ENCODE results near the gene ITM2A.

The ITM2A gene

DNA sequence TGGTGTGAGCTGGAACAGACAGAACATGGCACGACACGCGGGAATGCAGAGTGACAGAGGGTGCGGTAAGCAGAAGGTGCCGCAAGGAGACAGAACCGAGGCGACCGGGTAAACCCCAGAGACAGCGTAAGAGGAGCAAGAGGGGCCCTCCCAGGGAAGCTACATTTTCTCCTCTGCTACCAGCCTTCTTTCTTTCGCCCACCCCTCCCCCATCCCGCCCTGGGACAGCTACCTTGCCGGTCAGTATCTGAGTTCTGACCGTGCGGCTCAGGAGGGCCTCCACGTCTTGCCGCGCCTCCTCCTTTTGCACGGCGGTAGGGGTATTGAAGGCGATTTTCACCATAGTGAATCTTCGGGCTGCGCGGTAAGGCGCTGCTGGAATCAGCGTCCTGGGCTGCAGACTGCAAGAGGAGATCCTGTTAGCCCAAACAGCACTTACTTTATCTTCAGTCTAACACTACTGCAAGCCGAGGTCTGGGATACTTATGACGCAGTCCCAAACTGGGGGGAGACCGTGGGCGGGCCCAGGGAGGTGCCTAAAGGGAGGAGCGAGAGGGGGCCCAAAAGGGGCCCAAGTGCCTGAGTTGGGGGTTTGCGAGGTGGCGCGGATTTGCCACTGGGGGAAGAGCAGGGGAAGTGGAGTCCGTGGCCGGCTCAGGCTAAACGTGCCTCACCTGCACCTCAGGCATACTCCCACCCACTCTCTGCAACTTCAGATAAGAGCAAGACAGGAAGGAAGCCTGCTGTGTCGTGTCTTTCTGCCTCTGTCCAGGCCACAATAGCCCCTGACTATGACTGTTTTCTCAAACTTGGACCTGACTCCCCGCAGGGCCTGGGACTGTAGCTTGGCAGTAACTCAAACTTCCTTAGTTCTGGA, at the start of gene ITM2A:
TSS of gene ITM2A (minus strand) at position 462 of the 877 bp plus-strand sequence. CDS start at position 343, 119 bp downstream.
- no peaks in the 10 kb centered on the region for H4K20me1 ChIP-seq
- no peaks in the 10 kb centered on the region for H3K36me3 ChIP-seq
- H3K4me2 ChIP-seq, result no peak within 1 kb of the TSS
- no peak within 1 kb of the TSS for H3K9ac ChIP-seq
- peaks cover 76% of the 10 kb centered on the region for H3K27me3 ChIP-seq
- no peaks in the 10 kb centered on the region for H3K4me1 ChIP-seq
- peaks cover 12% of the 10 kb centered on the region; the same call in 1 of the 2 replicates for H3K9me3 ChIP-seq
- TF ChIP-seq Cebpa-rat (IDR thresholded peaks at IDR 0.05), result no peak
- no peak within 1 kb of the TSS for H3K27ac ChIP-seq
- no peak within 1 kb of the TSS for H3K4me3 ChIP-seq

DNA sequence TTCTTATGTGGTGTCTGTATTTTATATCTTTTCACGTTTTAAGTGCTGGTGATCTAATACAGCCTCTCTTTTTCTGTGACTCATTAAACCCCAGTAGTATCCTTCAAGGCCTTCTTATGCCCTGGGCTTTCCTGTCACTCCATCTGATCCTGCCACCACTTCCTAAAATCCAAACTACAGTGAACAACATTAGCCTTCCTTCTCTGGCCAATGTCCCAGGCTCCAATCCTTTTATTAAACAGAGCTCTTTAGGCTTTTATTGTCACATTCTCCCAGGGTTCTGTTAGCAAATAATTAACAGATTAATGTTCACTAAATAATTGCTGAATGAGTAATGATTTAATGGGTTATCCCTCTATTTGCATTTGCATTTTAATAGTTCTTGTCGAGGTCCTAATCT, 47.9 kb upstream of the ITM2A start:
- no peaks in the 10 kb centered on the region for H3K36me3 ChIP-seq
- H3K4me1 ChIP-seq, result no peaks in the 10 kb centered on the region
- H3K27me3 ChIP-seq, result peaks cover 54% of the 10 kb centered on the region
- no peaks in the 10 kb centered on the region for H3K9me3 ChIP-seq
- no peak overlapping the region for H3K27ac ChIP-seq
- H3K4me3 ChIP-seq, result no peak overlapping the region
- H3K4me2 ChIP-seq, result no peak overlapping the region
- no peaks in the 10 kb centered on the region for H4K20me1 ChIP-seq
- no peak overlapping the region for H3K9ac ChIP-seq
- TF ChIP-seq Cebpa-rat (IDR thresholded peaks at IDR 0.05), result no peak

DNA sequence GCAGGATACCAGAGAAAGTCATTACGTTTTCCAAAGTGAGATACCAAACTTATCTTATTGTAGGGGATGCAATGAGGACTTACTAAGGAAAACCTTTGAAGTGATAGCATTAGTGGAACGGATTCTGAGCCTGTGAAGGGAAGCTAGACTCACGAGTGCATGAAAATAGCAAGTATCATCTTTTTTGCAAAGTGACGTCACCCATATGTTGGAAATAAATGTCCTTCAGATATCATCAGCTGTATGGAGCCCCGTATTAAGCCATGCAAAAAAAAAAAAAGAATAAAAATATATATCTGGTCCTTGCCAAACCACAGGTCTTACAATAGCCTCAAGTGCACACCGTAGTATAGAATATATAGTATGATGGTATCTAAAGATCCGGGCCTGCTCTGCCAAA, 46.8 kb upstream of the ITM2A start:
- no peak overlapping the region for H3K9ac ChIP-seq
- no peak overlapping the region for H3K27ac ChIP-seq
- no peak overlapping the region for H3K4me2 ChIP-seq
- no peak for TF ChIP-seq Cebpa-rat (IDR thresholded peaks at IDR 0.05)
- no peaks in the 10 kb centered on the region for H3K36me3 ChIP-seq
- H3K9me3 ChIP-seq, result no peaks in the 10 kb centered on the region
- no peaks in the 10 kb centered on the region for H4K20me1 ChIP-seq
- peaks cover 57% of the 10 kb centered on the region for H3K27me3 ChIP-seq
- H3K4me3 ChIP-seq, result no peak overlapping the region
- no peaks in the 10 kb centered on the region for H3K4me1 ChIP-seq

DNA sequence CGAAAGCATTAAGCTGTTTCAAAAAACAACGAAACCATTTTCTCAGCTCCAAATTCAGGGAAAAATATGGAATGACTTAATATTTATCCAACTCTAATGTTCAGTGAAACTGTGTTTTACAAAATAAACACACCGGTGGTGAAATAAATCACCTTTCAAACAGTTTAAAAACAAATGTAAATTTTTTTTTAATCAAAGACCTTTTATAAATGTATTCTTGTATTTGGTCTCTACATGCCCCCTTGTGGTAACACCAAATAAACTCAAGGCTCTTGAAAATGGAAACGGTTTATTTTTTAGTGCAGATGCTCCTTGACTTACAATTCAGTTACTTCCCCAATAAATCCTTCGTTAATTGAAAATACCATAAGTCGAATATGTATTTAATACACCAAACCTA, 45.8 kb upstream of the ITM2A start:
- H4K20me1 ChIP-seq, result no peaks in the 10 kb centered on the region; the same call in 1 of the 2 replicates
- TF ChIP-seq Cebpa-rat (IDR thresholded peaks at IDR 0.05), result no peak
- no peaks in the 10 kb centered on the region for H3K36me3 ChIP-seq
- no peaks in the 10 kb centered on the region for H3K9me3 ChIP-seq
- H3K4me2 ChIP-seq, result no peak overlapping the region
- no peaks in the 10 kb centered on the region for H3K4me1 ChIP-seq
- H3K27me3 ChIP-seq, result peaks cover 67% of the 10 kb centered on the region
- H3K9ac ChIP-seq, result no peak overlapping the region
- no peak overlapping the region for H3K4me3 ChIP-seq
- H3K27ac ChIP-seq, result no peak overlapping the region

DNA sequence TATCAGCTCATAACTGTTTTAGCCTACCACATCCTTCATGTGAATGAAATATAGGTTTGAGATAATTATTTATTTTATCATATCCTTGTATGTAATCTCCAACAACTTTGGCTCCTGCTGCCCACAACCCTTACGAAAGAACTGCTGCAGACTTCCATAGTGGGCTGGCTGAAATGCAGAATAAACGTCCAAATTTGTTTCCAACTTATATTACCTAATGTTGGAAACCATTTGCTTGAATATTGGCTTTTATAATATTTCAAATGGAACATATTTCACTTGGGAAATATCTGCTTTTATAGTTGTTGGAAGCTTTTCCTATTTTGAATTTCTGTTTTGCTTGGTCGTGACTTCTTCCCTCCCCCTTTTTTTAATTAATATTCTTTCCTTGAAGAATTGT, 45.0 kb upstream of the ITM2A start:
- TF ChIP-seq Cebpa-rat (IDR thresholded peaks at IDR 0.05), result no peak
- H3K4me1 ChIP-seq, result no peaks in the 10 kb centered on the region
- no peaks in the 10 kb centered on the region for H3K36me3 ChIP-seq
- no peak overlapping the region for H3K4me3 ChIP-seq
- H3K27ac ChIP-seq, result no peak overlapping the region
- no peak overlapping the region for H3K9ac ChIP-seq
- no peaks in the 10 kb centered on the region; the same call in 1 of the 2 replicates for H4K20me1 ChIP-seq
- no peaks in the 10 kb centered on the region for H3K9me3 ChIP-seq
- peaks cover 75% of the 10 kb centered on the region for H3K27me3 ChIP-seq
- no peak overlapping the region for H3K4me2 ChIP-seq

DNA sequence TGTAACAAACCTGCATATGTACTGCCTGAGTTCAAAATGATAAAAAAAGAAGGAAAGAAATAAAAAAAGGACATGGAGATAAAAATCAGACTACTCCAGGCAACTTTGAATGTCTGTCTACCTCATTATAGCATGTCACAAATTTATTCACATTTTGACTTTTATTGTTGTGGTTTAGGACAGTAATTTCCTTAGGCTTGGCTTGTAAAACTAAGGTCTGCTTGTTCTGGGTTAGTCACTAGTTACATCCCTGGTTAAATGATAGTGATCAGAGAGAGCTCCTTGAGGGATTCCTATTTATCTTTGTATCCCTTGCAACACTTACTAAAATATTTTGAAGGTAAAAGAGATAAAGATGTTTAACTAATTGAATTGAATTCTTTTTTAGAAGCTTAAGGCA, 42.5 kb upstream of the ITM2A start:
- H3K4me1 ChIP-seq, result no peaks in the 10 kb centered on the region
- peaks cover 79% of the 10 kb centered on the region for H3K27me3 ChIP-seq
- no peak overlapping the region for H3K4me3 ChIP-seq
- no peaks in the 10 kb centered on the region for H3K36me3 ChIP-seq
- H3K4me2 ChIP-seq, result no peak overlapping the region
- no peak for TF ChIP-seq Cebpa-rat (IDR thresholded peaks at IDR 0.05)
- no peaks in the 10 kb centered on the region for H3K9me3 ChIP-seq
- no peaks in the 10 kb centered on the region; the same call in 1 of the 2 replicates for H4K20me1 ChIP-seq
- no peak overlapping the region for H3K27ac ChIP-seq
- no peak overlapping the region for H3K9ac ChIP-seq

DNA sequence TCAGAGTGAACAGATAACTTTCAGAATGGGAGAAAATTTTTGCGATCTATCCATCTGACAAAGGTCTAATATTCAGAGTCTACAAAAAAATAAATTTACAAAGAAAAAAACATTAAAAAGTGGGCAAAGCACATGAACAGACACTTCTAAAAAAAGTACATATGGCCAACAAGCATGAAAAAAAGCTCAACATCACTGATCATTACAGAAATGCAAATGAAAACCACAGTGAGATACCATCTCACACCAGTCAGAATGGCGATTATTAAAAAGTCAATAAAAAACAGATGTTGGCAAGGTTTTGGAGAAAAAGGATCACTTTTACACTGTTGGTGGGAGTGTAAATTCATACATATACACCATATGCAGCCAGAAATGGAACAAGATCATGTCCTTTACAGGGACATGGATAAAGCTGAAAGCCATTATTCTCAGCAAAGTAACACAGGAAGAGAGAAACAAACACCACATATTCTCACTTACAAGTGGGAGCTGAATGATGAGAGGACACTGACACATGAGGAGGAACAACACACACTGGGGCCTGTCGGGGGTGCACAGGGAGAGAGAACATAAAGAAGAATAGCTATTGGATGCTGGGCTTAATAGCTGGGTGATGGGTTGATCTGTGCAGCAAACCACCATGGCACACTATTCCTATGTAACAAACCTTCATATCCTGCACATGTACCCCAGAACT, 41.6 kb upstream of the ITM2A start:
- Histone ChIP-seq H3K9me3 (no peaks in the 10 kb centered on the region), H3K4me2 (no peak overlapping the region), H3K27me3 (peaks cover 83% of the 10 kb centered on the region), H3K9ac (no peak overlapping the region), H3K4me1 (no peaks in the 10 kb centered on the region), H3K36me3 (no peaks in the 10 kb centered on the region), H3K4me3 (no peak overlapping the region), H3K27ac (no peak overlapping the region), H4K20me1 (no peaks in the 10 kb centered on the region; the same call in 1 of the 2 replicates)
- no peak for TF ChIP-seq Cebpa-rat (IDR thresholded peaks at IDR 0.05)

DNA sequence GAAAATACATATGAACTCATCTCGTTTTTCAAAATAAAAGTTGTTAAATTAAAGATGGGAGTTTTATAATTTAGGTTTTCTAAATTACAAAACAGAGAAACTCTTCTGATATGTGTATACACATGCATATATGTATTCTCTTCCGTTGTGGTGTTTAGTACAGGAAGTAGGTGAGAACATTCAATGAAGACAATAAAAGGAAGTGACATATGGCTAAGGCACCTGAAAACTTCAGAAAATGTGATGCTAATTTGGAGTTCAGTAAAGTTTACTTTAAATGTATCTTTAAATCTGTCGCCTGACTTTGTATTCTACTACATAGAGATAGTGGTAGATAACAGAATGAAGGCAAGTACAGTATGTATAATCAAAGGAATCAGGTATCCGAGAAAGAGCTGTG, 33.5 kb upstream of the ITM2A start:
- H3K9me3 ChIP-seq, result no peaks in the 10 kb centered on the region
- H3K4me1 ChIP-seq, result no peaks in the 10 kb centered on the region
- TF ChIP-seq Cebpa-rat (IDR thresholded peaks at IDR 0.05), result no peak
- H3K4me3 ChIP-seq, result no peak overlapping the region
- H3K36me3 ChIP-seq, result no peaks in the 10 kb centered on the region
- H3K4me2 ChIP-seq, result no peak overlapping the region
- peaks cover 72% of the 10 kb centered on the region for H3K27me3 ChIP-seq
- H3K27ac ChIP-seq, result no peak overlapping the region
- H4K20me1 ChIP-seq, result no peaks in the 10 kb centered on the region; the same call in 1 of the 2 replicates
- no peak overlapping the region for H3K9ac ChIP-seq

DNA sequence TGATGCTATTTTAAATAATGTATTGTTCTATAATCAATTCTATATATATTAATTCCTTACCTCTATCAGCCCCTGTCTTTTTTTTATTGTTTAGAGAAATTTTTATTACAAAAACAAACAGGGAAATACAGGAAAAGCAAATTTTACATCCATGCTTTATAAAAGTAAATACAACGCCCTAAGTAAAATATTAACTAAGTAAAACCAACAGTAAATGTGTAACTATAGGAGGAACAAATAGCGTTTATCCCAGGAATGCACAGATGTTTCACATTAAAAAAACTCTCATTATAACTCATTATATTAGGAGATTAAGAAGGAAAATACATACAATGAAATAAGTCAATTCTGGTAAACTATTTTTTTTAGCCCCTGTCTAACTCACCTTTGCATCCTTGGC, 8.2 kb upstream of the ITM2A start:
- Histone ChIP-seq H3K27me3 (peaks cover 49% of the 10 kb centered on the region), H3K9ac (no peak overlapping the region), H3K4me2 (no peak overlapping the region), H3K36me3 (no peaks in the 10 kb centered on the region), H3K9me3 (peaks cover 6% of the 10 kb centered on the region), H4K20me1 (no peaks in the 10 kb centered on the region), H3K4me1 (no peaks in the 10 kb centered on the region), H3K27ac (no peak overlapping the region), H3K4me3 (no peak overlapping the region)
- TF ChIP-seq Cebpa-rat (IDR thresholded peaks at IDR 0.05), result no peak

DNA sequence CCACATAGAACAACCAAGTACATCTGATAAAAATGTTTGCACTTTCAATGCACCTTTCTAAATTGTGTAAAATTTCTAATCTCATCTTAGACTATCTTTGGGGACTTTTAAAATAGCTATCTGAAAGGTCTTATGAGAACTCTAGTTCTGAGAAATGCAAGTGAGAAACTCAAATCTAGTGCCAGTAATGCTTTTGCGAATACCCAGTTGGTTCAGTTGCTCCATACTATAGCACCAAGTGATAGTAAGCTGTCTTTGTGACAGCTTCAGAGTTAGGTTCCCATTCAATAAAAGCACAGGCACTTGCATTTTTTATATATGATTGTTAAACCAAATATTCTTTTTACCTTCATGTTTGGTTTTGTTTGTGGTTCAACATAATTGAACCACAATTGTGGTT, 4.5 kb upstream of the ITM2A start:
- H3K27me3 ChIP-seq, result peaks cover 74% of the 10 kb centered on the region
- no peaks in the 10 kb centered on the region for H4K20me1 ChIP-seq
- H3K9ac ChIP-seq, result no peak overlapping the region
- no peaks in the 10 kb centered on the region for H3K4me1 ChIP-seq
- no peak overlapping the region for H3K27ac ChIP-seq
- peaks cover 8% of the 10 kb centered on the region; the same call in 1 of the 2 replicates for H3K9me3 ChIP-seq
- H3K36me3 ChIP-seq, result no peaks in the 10 kb centered on the region
- H3K4me2 ChIP-seq, result no peak overlapping the region
- no peak for TF ChIP-seq Cebpa-rat (IDR thresholded peaks at IDR 0.05)
- no peak overlapping the region for H3K4me3 ChIP-seq

Data from BLaER1 (cell line).